Nephron progenitor cell (in vitro differentiated cells): ENCODE measurements around the gene TREM2.

ENCODE experiments used
- DNase-seq: peaks from one replicate; pipeline ENCODE4 v3.0.0; 2021
- H3K27ac Mint-ChIP-seq: 2 replicates; pipeline ENCODE4 v1.8.0; 2021; ENCODE audit warnings: mild to moderate bottlenecking, moderate library complexity, mixed read lengths
- H3K27me3 Mint-ChIP-seq: 2 replicates; pipeline ENCODE4 v1.8.0; 2021; ENCODE audit warnings: mild to moderate bottlenecking, low read depth, mixed read lengths; ENCODE audit not compliant: poor library complexity
- H3K36me3 Mint-ChIP-seq: 2 replicates; pipeline ENCODE4 v1.8.0; 2021; ENCODE audit warnings: low read depth, mixed read lengths
- H3K4me1 Mint-ChIP-seq: 2 replicates; pipeline ENCODE4 v1.8.0; 2021; ENCODE audit warnings: mixed read lengths
- H3K4me3 Mint-ChIP-seq: 2 replicates; pipeline ENCODE4 v1.8.0; 2021; ENCODE audit warnings: mild to moderate bottlenecking, moderate library complexity, mixed read lengths
- H3K9me3 Mint-ChIP-seq: 2 replicates; pipeline ENCODE4 v1.8.0; 2021; ENCODE audit warnings: mild to moderate bottlenecking, moderate library complexity, mixed read lengths
- TF ChIP-seq, protein P1 (sequence below): fragments of 200-600 bp; sonication (generic); IDR thresholded peaks from 2 replicates; pipeline ENCODE4 v1.5.0; 2021; ENCODE audit warnings: antibody characterized with exemption

TREM2 gene

DNA sequence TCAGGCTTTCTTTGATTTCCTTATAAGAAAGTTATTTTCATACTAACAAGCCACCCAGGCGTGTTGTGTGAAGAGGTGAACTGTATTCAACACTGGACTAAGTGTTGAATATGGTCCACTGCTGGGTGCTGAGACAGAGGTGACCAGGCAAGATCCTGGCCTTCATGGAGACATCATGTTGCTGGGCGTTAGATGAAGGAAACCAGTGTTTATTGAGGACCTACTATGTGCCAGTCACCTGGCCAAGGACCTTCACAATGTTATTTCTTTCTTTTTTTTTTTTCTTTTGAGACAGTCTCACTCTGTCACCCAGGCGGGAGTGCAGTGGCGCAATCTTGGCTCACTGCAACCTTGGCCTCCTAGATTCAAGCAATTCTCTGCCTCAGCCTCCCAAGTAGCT, 6.9 kb downstream of the TREM2 start:
- Mint-ChIP-seq H3K4me3 (no peak overlapping the region), H3K36me3 (no peaks in the 10 kb centered on the region), H3K27ac (no peak overlapping the region), H3K9me3 (no peaks in the 10 kb centered on the region), H3K4me1 (peaks cover 10% of the 10 kb centered on the region), H3K27me3 (peaks cover 19% of the 10 kb centered on the region)
- no peak for DNase-seq
- TF ChIP-seq, protein P1, sequence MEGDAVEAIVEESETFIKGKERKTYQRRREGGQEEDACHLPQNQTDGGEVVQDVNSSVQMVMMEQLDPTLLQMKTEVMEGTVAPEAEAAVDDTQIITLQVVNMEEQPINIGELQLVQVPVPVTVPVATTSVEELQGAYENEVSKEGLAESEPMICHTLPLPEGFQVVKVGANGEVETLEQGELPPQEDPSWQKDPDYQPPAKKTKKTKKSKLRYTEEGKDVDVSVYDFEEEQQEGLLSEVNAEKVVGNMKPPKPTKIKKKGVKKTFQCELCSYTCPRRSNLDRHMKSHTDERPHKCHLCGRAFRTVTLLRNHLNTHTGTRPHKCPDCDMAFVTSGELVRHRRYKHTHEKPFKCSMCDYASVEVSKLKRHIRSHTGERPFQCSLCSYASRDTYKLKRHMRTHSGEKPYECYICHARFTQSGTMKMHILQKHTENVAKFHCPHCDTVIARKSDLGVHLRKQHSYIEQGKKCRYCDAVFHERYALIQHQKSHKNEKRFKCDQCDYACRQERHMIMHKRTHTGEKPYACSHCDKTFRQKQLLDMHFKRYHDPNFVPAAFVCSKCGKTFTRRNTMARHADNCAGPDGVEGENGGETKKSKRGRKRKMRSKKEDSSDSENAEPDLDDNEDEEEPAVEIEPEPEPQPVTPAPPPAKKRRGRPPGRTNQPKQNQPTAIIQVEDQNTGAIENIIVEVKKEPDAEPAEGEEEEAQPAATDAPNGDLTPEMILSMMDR = no peak

DNA sequence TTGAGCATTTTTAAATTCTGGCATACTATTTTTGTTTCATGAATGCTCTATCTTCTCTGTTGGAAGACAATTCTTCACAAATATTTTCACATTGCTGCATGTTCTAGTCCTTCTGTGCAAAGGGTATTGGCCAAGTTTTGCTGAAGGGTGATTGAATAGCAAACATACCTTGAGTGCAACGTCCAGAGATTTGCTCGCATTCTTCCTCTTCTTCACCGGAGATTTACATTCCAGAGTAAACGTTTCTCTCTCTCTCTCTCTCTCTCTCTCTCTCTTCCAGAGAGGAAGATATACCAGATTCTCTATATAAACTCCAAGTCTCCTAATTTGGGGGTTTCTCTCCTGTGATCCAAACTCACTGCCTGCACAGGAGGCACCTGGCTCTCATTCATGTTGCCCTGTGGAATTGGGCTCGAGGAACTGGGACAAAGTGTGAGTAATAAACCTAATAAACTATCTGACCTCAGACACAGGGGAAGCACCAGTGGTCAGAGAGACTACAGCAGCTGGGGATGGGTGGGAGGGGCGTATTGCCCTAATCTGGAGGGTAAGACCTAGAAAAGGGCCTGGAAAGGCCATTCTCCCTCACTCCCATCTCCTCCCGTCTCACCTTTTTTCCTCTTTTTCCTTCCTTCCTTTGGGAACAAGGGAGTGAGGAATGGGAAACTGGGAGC, 7.6 kb downstream of the TREM2 start:
- DNase-seq = no peak
- TF ChIP-seq, protein P1 = no peak

DNA sequence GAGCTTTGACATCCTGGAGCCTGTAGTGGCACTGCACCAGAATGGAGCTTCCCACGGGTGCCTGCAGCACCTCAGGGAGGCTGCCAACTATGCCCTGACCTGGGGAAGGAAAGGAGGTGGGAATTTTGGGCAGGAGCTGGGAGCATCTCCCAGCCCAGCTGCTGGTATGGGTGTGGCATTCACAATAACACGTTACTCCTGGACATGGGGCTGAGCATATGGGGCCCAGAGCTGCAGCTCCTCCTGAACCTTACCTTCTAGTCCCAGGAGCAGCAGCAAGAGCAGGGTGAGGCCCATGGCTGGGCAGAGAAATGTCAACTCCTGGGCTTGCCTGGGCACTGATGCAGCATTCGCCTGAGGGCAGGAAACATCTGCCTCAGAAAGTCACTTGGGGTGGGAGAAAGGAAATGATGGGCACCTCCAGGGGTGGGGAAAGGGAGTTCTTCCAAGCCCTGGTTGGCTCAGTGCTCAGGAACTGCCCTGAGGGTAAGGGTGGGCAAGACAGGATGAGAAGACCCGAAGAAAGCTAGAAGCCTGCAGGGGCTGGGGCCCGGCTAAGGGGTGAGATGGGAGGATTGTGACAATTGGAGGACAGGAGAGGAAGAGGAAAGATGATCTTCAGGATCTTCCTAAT, 8.8 kb downstream of the TREM2 start, which contains the start of gene TREML1:
Gene TREML1 (minus strand): TSS at position 356 of the 634 bp plus-strand sequence. CDS start 59 bp downstream, at position 297.
- no peak within 1 kb of the TSS for H3K4me3 Mint-ChIP-seq
- peaks cover 6% of the 10 kb centered on the region for H3K4me1 Mint-ChIP-seq
- peaks cover 16% of the 10 kb centered on the region for H3K27me3 Mint-ChIP-seq
- H3K27ac Mint-ChIP-seq = peak within 1 kb of the TSS; percentile 5
- H3K9me3 Mint-ChIP-seq = no peaks in the 10 kb centered on the region
- no peak for DNase-seq
- no peaks in the 10 kb centered on the region for H3K36me3 Mint-ChIP-seq
- TF ChIP-seq, protein P1 = no peak

More for the DNA sequence above, 7.6 kb downstream of the TREM2 start:
- Mint-ChIP-seq H3K4me3 (no peak overlapping the region), H3K36me3 (no peaks in the 10 kb centered on the region), H3K4me1 (peaks cover 10% of the 10 kb centered on the region), H3K27ac (no peak overlapping the region), H3K27me3 (peaks cover 16% of the 10 kb centered on the region), H3K9me3 (no peaks in the 10 kb centered on the region)

DNA sequence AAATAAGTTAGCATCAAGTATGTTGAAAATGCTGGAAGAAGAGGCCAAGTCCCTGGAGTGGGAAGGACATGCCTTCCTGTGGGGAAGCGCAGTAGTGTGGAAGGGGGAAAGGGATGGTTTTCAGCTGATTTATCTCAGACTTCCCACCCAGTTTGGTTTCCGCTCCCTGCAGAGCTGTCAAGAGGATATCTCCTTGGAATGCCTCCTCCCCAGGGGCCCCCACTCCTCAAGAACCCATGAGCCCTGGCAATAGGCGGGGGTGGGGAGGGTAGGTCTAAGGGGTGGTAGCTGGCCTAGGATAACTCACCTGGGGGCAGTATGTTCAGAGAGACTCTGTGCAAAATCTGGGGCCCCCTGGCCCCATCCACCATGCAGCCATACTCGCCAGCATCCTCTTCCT, 9.5 kb downstream of the TREM2 start:
- no peak for DNase-seq
- Mint-ChIP-seq H3K4me1 (peaks cover 5% of the 10 kb centered on the region), H3K4me3 (no peak overlapping the region), H3K27me3 (peaks cover 16% of the 10 kb centered on the region), H3K27ac (no peak overlapping the region), H3K9me3 (no peaks in the 10 kb centered on the region), H3K36me3 (no peaks in the 10 kb centered on the region)
- TF ChIP-seq, protein P1 = no peak

DNA sequence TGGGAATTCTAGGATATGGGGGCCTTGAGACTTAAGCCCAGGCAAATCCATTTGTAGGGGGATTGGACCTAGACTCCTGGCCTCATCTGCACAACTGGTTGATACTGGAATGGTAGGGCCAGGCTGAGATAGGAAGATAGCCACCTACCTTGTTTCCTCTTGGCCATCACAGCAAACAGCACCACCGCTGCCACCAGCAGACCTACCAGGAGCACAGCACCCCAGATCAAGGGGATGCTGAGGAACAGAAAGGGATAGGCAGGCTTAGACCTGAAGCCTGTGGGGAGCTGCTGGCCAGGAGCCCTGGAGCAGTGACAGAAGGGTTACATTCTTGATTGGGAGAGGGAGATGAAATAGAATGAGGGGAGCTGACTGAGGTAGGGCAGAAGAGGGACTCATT, 12.2 kb downstream of the TREM2 start:
- Mint-ChIP-seq H3K9me3 (no peaks in the 10 kb centered on the region), H3K27ac (no peak overlapping the region), H3K36me3 (no peaks in the 10 kb centered on the region), H3K4me3 (no peak overlapping the region), H3K27me3 (peaks cover 15% of the 10 kb centered on the region), H3K4me1 (peaks cover 4% of the 10 kb centered on the region)
- TF ChIP-seq, protein P1 = no peak
- no peak for DNase-seq
